Measurements from ENCODE around the gene PRRX1. TPM values are rescaled to one million over a fixed set of nuclear protein-coding genes. Genes with fewer than 3 reads are reported as not detected.

The PRRX1 gene
- total RNA-seq, 1 experiment from 2014 or later, result 4.5 TPM

- H3K36me3 ChIP-seq (ENCODE audit: insufficient read depth, low read length, poor library complexity, severe bottlenecking), result no peaks in the 10 kb centered on the region
- H3K4me3 ChIP-seq (ENCODE audit: low read depth, low read length, poor library complexity, severe bottlenecking), result no peak overlapping the region
- no peaks in the 10 kb centered on the region for H3K4me1 ChIP-seq (ENCODE audit: insufficient read depth, low read length, poor library complexity, severe bottlenecking)
- TF ChIP-seq CTCF (conservative IDR thresholded peaks at IDR 0.05; ENCODE audit: low read depth, low read length) (no peak), EZH2 (IDR thresholded peaks at IDR 0.05; ENCODE audit: borderline replicate concordance, low read depth, low read length, poor library complexity, severe bottlenecking) (no peak)
- BruUV-seq (replicated peaks), result no TSS peak
- no peak for DNase-seq (ENCODE audit: low spot score)
- no peak overlapping the region for H3K27ac ChIP-seq (ENCODE audit: low read depth, low read length, poor library complexity, severe bottlenecking)
- POLR2A ChIA-PET (ENCODE audit: low non-redundant PET), result no interaction called here
- H3K9me3 ChIP-seq (ENCODE audit: low read depth, low read length, poor library complexity, severe bottlenecking), result no peaks in the 10 kb centered on the region
- peaks cover 3% of the 10 kb centered on the region for H3K27me3 ChIP-seq (replicated peaks; ENCODE audit: insufficient read depth, low read depth, low read length, poor library complexity)
- CTCF ChIA-PET, result no interaction called here
- intact Hi-C loops (cut with micrococcal nuclease; ENCODE audit: unreplicated experiment), result loop anchor here (10.0 kb wide), 1 partner anchor 758 kb away; no protein-coding TSS in a partner anchor
Observed at GRCh38 chr1:170682809-170683208, 18.9 kb downstream of the PRRX1 start.

DNA sequence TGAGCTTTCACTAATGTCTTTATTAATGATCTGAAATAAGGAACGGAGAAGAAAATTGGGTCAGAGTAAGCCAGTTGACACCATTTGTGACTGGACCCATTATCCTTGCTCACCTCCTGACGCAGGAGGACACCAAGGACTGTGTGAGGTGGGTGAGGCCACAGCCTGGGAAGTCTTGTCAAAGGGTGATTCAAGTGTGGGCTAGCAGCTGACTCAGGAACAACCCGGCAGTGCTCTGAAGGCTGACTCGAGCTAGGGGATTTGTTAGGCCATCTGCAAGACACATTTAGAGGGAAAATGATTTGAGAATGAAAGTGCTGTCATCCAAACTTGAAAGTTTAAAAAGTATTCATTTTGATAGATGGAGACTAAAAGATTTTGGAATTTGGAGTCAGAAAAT, 21.2 kb downstream of the PRRX1 start:
- no peaks in the 10 kb centered on the region for H3K9me3 ChIP-seq (ENCODE audit: low read depth, low read length, poor library complexity, severe bottlenecking)
- peaks cover 3% of the 10 kb centered on the region for H3K27me3 ChIP-seq (replicated peaks; ENCODE audit: insufficient read depth, low read depth, low read length, poor library complexity)
- no peak for TF ChIP-seq CTCF (conservative IDR thresholded peaks at IDR 0.05; ENCODE audit: low read depth, low read length)
- no peak for TF ChIP-seq EZH2 (IDR thresholded peaks at IDR 0.05; ENCODE audit: borderline replicate concordance, low read depth, low read length, poor library complexity, severe bottlenecking)
- no peaks in the 10 kb centered on the region for H3K4me1 ChIP-seq (ENCODE audit: insufficient read depth, low read length, poor library complexity, severe bottlenecking)
- DNase-seq (ENCODE audit: low spot score), result no peak
- no peaks in the 10 kb centered on the region for H3K36me3 ChIP-seq (ENCODE audit: insufficient read depth, low read length, poor library complexity, severe bottlenecking)
- no peak overlapping the region for H3K4me3 ChIP-seq (ENCODE audit: low read depth, low read length, poor library complexity, severe bottlenecking)
- CTCF ChIA-PET, result no interaction called here
- intact Hi-C loops (cut with micrococcal nuclease; ENCODE audit: unreplicated experiment), result loop anchor here (10.0 kb wide), 1 partner anchor 760 kb away; no protein-coding TSS in a partner anchor
- POLR2A ChIA-PET (ENCODE audit: low non-redundant PET), result no interaction called here
- no peak overlapping the region for H3K27ac ChIP-seq (ENCODE audit: low read depth, low read length, poor library complexity, severe bottlenecking)
- no TSS peak for BruUV-seq (replicated peaks)

GRCh38 chr1:170686291-170686690, 22.4 kb downstream of the PRRX1 start:
- POLR2A ChIA-PET (ENCODE audit: low non-redundant PET), result no interaction called here

More at GRCh38 chr1:170686291-170686690, 22.4 kb downstream of the PRRX1 start:
- CTCF ChIA-PET, result interaction anchor here (0.7 kb wide), 1 partner anchor 540 kb away, joined by 8 read pairs; the partner anchor contains the start of gene NTMT2
- Histone ChIP-seq H3K27me3 (replicated peaks; ENCODE audit: insufficient read depth, low read depth, low read length, poor library complexity) (peaks cover 3% of the 10 kb centered on the region), H3K4me3 (ENCODE audit: low read depth, low read length, poor library complexity, severe bottlenecking) (no peak overlapping the region), H3K4me1 (ENCODE audit: insufficient read depth, low read length, poor library complexity, severe bottlenecking) (no peaks in the 10 kb centered on the region), H3K36me3 (ENCODE audit: insufficient read depth, low read length, poor library complexity, severe bottlenecking) (no peaks in the 10 kb centered on the region), H3K9me3 (ENCODE audit: low read depth, low read length, poor library complexity, severe bottlenecking) (no peaks in the 10 kb centered on the region), H3K27ac (ENCODE audit: low read depth, low read length, poor library complexity, severe bottlenecking) (no peak overlapping the region)
- no peak for DNase-seq (ENCODE audit: low spot score)
- intact Hi-C loops (cut with micrococcal nuclease; ENCODE audit: unreplicated experiment), result loop anchor here (10.0 kb wide), 1 partner anchor 761 kb away; no protein-coding TSS in a partner anchor
- no TSS peak for BruUV-seq (replicated peaks)
- TF ChIP-seq EZH2 (IDR thresholded peaks at IDR 0.05; ENCODE audit: borderline replicate concordance, low read depth, low read length, poor library complexity, severe bottlenecking) (no peak), CTCF (conservative IDR thresholded peaks at IDR 0.05; ENCODE audit: low read depth, low read length) (no peak)
